IgD-negative memory B cell (primary cell): ENCODE measurements around the gene MYO10. TPM values are rescaled to one million over a fixed set of nuclear protein-coding genes. Genes with fewer than 3 reads are reported as not detected.

Experiments
- H3K27ac Mint-ChIP-seq, 3 donors: one replicate each; pipeline ENCODE4 v1.8.0; 2020 to 2022; ENCODE audit warnings: mild to moderate bottlenecking in 3 of 3, mixed read lengths in 3 of 3, moderate library complexity in 1 of 3
- H3K27me3 Mint-ChIP-seq: one replicate; pipeline ENCODE4 v1.8.0; 2021; ENCODE audit warnings: mixed read lengths
- H3K36me3 Mint-ChIP-seq: one replicate; pipeline ENCODE4 v1.8.0; 2020; ENCODE audit warnings: mild to moderate bottlenecking, mixed read lengths
- H3K4me1 Mint-ChIP-seq, 3 donors: one replicate each; pipeline ENCODE4 v1.8.0; 2020 to 2022; ENCODE audit warnings: mixed read lengths in 3 of 3, mild to moderate bottlenecking in 1 of 3
- H3K4me3 Mint-ChIP-seq, 4 donors: one replicate each; pipeline ENCODE4 v1.8.0; 2020 to 2022; ENCODE audit warnings: mild to moderate bottlenecking in 4 of 4, mixed read lengths in 4 of 4, moderate library complexity in 3 of 4
- H3K9me3 Mint-ChIP-seq, 3 donors: one replicate each; pipeline ENCODE4 v1.8.0; 2020 to 2021; ENCODE audit warnings: mixed read lengths in 3 of 3, mild to moderate bottlenecking in 1 of 3
- polyA plus RNA-seq: library from polyadenylated mRNA; unstranded; fragments of 300-500 nt; fragmentation: Illumina TruSeq; gene quantifications from one replicate; pipeline ENCODE4 v1.2.3, GENCODE V29; 2021

Gene MYO10
- polyA plus RNA-seq, 1 donor from 2014 or later: not detected

DNA sequence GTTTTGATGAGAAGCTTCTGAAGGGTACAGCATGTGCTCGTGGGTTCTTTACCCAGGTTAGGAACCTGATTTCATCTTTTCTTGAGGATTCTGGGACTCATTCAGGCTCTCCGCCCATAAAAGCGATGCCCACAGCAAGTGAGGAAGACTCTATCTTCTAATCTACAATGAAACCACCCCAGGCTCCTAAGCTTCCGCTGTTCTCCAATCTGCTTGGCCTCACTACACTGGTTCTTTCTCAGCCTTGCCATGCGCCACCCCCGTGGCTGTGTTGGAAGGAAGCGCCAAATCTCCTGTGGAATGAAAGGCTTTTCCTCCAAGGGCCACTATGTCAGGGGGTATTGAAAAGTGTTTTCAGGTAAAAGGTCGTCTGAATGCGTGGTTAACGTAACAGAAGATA is 135.6 kb downstream of the MYO10 start:
- no peaks in the 10 kb centered on the region for H3K9me3 Mint-ChIP-seq
- no peak overlapping the region for H3K27ac Mint-ChIP-seq
- H3K4me1 Mint-ChIP-seq: no peaks in the 10 kb centered on the region
- no peaks in the 10 kb centered on the region for H3K27me3 Mint-ChIP-seq
- no peak overlapping the region for H3K4me3 Mint-ChIP-seq
- no peaks in the 10 kb centered on the region for H3K36me3 Mint-ChIP-seq

DNA sequence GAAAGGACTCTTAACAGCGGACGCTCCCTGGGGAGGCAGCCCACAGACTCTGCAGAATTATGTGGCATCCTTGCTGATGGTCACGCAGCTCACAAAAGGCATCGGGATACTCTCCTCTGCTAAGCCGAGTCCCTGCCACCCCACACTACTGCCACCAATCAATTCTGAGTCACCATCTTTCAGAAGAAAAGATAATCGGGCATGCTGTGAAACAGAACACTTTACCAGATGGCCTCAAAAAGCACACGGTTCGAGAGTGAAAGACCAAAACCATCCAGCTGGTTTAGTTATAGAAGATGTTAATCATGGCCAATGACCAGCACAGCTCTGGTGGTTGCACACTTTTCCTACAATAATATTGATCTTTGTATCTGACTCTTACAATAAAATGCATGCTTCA is 136.3 kb downstream of the MYO10 start:
- Mint-ChIP-seq H3K4me1 (no peaks in the 10 kb centered on the region), H3K9me3 (no peaks in the 10 kb centered on the region), H3K4me3 (no peak overlapping the region), H3K27ac (no peak overlapping the region), H3K27me3 (no peaks in the 10 kb centered on the region), H3K36me3 (no peaks in the 10 kb centered on the region)

DNA sequence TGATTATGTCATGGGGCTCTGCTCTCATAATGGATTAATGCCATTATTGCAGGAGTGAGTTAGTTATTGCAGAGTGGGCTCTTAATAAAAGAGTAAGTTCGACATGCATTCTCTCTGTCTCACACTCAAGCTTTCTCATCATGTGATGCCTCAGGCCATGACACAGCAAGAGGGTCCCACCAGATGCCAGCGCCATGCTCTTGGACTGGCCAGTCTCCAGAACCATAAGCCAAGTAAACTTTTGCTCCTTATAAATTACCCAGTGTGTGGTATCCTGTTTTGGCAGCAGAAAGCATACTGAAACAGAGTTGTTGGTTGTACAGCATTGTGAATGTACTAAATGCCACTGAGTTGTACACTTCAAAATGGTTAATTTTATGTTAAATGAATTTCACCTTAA is 138.1 kb downstream of the MYO10 start:
- Mint-ChIP-seq H3K4me3 (no peak overlapping the region), H3K9me3 (no peaks in the 10 kb centered on the region), H3K27me3 (no peaks in the 10 kb centered on the region), H3K4me1 (no peaks in the 10 kb centered on the region), H3K27ac (no peak overlapping the region), H3K36me3 (no peaks in the 10 kb centered on the region)

DNA sequence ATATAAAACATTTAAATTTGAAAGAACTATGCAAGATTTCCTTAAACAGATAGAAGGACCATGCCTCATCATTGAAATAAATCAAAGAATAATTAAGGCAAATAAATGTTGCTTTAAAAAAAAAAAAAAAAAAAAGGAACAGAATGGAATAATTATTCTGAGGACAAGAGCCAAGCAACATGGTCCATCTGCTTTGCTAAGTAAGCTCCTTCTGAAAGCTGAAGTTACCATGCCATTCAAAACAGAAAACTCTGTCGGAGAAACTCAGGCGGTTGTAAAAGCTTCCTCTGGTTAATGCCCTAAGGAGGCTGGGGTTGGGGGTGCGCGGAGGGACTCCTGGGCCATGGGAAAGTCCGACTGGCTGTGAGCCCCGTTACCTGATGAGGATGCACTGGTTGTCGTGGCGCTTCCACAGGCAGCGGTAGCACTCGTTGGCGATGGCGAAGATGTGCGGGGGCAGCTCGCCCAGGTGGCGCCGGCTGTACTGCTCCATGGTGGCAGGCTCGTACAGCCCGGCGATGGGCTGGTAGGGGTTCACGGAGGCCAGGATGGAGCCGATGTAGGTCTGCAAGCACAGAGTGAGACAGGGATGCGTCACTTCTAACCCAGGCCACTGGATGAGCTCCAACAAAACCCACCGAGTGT is 141.7 kb downstream of the MYO10 start:
- peaks cover 1 to 5% (median 1%) of the 10 kb centered on the region in 3 donors for H3K4me1 Mint-ChIP-seq
- no peak overlapping the region for H3K4me3 Mint-ChIP-seq
- no peaks in the 10 kb centered on the region for H3K9me3 Mint-ChIP-seq
- H3K36me3 Mint-ChIP-seq: no peaks in the 10 kb centered on the region
- no peak overlapping the region for H3K27ac Mint-ChIP-seq
- peaks cover 1% of the 10 kb centered on the region for H3K27me3 Mint-ChIP-seq

DNA sequence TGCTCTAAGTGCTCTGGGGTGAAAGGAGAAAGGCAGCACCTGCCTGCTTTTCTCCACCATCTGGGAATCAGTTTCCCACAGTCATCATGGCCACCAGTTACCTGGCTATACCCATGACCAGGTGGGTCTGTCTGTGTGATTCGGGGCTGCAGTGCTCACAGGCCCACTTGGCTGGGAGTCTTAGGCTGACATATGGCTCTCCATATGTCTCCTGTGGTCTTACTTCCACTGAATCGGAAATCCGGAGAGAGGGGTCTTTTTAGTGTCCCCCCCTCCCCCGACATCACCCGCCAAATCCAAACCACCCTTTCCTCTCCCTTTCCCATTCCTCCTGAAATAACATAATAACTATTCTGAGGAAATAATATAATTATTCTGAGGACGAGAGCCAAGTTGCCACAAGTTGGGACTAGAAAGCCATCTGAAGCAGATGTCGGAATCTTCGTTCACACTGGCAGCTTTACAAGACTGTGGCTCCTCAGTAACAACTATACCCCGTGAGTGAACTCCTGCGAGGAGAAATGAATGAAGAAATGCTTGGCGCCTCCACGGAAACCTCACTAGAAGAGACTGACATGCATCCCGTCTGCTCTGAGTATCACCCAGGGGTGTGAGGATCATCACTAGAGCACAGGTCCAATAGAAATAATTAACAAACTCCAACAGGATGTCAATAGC is 143.4 kb downstream of the MYO10 start:
- Mint-ChIP-seq H3K4me3 (no peak overlapping the region), H3K27me3 (peaks cover 1% of the 10 kb centered on the region), H3K27ac (no peak overlapping the region), H3K4me1 (peaks cover 1 to 5% (median 1%) of the 10 kb centered on the region in 3 donors), H3K9me3 (no peaks in the 10 kb centered on the region), H3K36me3 (no peaks in the 10 kb centered on the region)

DNA sequence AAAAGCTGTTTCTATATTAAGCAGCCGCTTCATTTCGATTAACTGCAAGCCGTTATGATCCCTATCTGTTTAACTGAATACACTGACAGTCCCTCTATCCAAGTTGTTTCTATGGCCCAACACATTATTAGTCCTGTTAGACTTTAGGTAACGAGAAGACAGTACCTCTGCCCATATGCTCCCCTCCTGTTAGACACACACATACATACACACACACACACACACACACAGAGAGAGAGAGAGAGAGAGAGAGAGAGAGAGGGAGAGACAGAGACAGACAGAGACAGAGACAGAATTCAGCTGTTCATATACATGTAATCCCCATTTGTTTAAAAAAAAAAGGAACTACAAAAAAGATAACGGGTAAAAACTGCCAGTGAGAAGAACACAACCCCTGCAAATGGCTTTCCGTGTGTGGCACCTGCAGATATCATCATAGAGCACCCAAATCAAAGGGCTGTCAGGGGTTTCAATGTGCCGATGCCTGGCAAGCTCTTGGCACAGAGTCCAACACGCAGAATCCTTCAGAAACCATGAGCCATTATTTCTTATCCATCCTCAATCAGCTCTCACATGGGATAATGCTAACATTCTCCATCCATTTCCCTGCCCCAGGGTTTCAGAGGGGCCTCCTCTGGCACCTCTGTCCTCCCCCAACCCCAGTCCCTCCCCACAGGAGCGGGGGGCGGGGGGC is 144.0 kb downstream of the MYO10 start:
- H3K4me3 Mint-ChIP-seq: no peak overlapping the region
- no peaks in the 10 kb centered on the region for H3K9me3 Mint-ChIP-seq
- H3K27me3 Mint-ChIP-seq: peaks cover 1% of the 10 kb centered on the region

DNA sequence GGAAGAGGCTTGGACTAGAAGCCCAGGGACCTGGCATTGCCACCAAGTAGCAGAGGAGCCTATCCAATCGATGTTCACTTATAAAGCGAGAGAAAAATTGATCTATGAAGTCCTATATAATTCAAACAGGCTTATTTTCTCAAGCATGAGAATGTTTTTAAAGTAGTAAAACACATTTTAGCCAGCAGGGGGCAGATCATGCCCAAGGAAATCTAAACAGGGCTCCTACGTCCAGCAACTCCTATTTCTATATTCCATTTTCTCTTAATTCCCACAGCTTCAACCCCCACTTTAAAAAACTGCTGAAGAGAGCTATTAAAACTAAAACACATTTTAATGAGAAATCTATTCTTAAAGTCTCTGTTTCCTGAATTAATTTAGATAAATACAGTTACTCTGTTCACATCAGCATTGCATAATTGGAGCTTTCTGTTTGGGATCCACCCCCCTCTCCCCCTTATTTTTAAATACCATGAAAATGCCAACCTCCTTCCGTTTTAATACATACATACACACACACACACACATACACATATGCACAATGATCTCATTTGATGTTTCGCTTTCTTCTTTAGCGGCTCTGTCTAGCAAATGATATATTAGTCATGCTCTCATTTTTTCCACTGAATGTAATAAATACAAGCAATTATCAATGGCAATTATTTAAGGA is 144.9 kb downstream of the MYO10 start:
- Mint-ChIP-seq H3K9me3 (no peaks in the 10 kb centered on the region), H3K4me1 (peaks cover 1 to 5% (median 1%) of the 10 kb centered on the region in 3 donors), H3K27me3 (peaks cover 1% of the 10 kb centered on the region), H3K27ac (no peak overlapping the region), H3K4me3 (peak overlapping the region in 2 of 4 donors; percentile 3 to 27), H3K36me3 (no peaks in the 10 kb centered on the region)

More for the DNA sequence above, 144.0 kb downstream of the MYO10 start:
- Mint-ChIP-seq H3K27ac (no peak overlapping the region), H3K4me1 (peaks cover 1 to 5% (median 1%) of the 10 kb centered on the region in 3 donors), H3K36me3 (no peaks in the 10 kb centered on the region)

DNA sequence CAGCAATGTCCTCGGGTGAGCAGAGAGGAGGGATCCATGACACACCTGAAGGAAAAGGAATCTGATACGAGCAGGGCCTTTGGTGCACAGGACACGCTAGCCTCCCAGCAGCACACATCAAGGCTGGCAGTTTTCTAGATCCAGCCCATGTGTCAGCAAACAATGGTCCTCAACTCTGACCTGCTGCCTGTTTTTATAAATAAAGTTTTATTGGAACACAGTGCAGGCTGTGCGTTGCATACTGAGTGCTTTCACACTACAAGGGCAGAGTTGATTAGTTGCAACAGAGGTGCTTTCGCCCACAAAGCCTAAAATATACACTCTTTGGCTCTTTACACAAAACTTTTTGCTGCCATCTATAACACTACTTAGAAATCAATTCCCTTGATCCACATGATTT is 147.1 kb downstream of the MYO10 start:
- Mint-ChIP-seq H3K4me1 (peaks cover 5 to 11% (median 9%) of the 10 kb centered on the region in 3 donors), H3K27ac (no peak overlapping the region), H3K4me3 (no peak overlapping the region), H3K27me3 (peaks cover 16% of the 10 kb centered on the region), H3K36me3 (no peaks in the 10 kb centered on the region), H3K9me3 (no peaks in the 10 kb centered on the region)

DNA sequence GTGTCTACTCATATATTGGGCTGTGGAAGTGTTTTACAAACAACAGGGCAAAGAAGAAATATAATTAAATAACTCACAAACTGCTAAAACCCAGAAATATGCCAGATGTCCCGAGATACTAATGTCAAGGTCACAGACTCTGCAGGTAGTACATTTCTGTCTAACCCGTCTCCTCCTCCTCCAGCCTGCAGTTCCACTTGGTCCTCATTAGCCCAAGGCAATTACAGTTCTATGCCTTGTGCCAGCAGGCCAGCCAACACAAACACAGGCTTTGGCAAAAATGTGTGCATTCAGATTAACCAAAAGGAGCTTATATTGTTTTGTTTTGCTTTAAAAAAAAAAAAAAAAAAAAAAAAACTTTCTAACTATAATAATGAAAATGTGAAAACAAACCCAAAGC is 148.8 kb downstream of the MYO10 start:
- Mint-ChIP-seq H3K36me3 (no peaks in the 10 kb centered on the region), H3K27ac (no peak overlapping the region), H3K9me3 (no peaks in the 10 kb centered on the region), H3K27me3 (peaks cover 27% of the 10 kb centered on the region), H3K4me1 (peaks cover 5 to 14% (median 10%) of the 10 kb centered on the region in 3 donors), H3K4me3 (no peak overlapping the region)

DNA sequence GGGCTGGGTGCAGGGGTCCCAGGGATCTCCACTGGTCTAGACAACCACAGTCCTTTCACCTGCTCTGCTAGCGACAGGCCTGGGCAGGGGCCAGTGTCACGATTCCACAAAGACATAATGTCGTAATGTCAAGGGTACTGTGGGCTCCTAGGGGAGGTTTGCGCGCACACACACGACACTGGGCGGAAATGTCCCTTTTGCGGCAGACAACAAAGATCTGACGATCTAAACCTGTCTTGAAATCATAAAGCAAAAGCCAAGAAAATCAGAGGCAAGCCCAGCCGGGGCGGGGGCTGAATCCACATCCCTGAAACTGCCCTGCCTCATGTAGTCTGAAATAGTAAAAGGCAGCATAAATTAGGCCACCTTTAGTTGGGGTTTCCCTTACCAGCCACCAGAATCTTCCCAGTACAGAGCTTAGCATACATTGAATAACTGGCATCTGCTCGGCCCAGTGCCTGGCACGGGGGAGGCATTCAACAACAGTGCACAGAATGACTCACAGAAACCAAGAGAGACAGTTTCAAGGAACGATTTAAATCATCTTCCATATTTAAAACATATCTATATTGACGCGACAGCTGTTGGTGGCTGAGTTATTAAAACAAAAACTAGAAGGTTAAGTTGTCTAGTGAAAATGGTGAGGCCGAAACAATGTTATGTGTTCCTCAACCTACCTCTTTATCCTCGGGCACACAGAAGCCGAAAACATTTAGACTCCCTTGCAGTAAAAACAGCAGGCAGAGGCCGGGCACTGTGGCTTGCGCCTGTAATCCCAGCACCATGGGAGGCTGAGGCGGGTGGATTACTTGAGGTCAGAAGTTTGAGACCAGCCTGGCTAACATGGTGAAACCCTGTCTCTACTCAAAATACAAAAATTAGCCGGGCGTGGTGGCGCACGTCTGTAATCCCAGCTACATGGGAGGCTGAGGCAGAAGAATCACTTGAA is 151.0 kb downstream of the MYO10 start:
- H3K4me3 Mint-ChIP-seq: peak overlapping the region in 2 of 4 donors; percentile 6 to 77
- H3K27ac Mint-ChIP-seq: no peak overlapping the region
- H3K9me3 Mint-ChIP-seq: no peaks in the 10 kb centered on the region

DNA sequence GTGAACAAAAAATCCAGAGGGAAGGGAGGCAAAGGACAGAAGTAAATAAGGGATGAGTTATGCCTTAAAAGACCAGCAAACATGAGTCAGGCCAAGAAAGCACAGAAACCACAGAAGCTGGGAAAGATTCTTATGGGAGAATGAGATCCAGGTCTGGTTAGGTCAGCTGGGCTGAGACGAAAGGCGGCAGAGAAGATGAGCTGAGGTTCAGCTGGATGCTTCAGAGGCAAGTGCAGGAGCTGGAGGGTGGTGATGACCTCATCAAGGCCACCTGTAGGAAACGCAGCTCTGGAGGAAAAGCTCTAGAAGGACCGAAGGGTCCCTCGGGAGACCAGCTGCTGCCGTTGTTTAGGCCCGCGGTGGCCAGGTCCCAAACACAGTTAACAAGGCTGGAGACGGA is 152.0 kb downstream of the MYO10 start:
- H3K27ac Mint-ChIP-seq: no peak overlapping the region
- H3K9me3 Mint-ChIP-seq: no peaks in the 10 kb centered on the region
- H3K27me3 Mint-ChIP-seq: peaks cover 32% of the 10 kb centered on the region
- peak overlapping the region in 1 of 4 donors; percentile 50 for H3K4me3 Mint-ChIP-seq
- peaks cover 0 to 12% (median 9%) of the 10 kb centered on the region in 3 donors for H3K4me1 Mint-ChIP-seq
- no peaks in the 10 kb centered on the region for H3K36me3 Mint-ChIP-seq

More for the DNA sequence above, 151.0 kb downstream of the MYO10 start:
- H3K27me3 Mint-ChIP-seq: peaks cover 32% of the 10 kb centered on the region
- no peaks in the 10 kb centered on the region for H3K36me3 Mint-ChIP-seq
- H3K4me1 Mint-ChIP-seq: peaks cover 0 to 12% (median 9%) of the 10 kb centered on the region in 3 donors

DNA sequence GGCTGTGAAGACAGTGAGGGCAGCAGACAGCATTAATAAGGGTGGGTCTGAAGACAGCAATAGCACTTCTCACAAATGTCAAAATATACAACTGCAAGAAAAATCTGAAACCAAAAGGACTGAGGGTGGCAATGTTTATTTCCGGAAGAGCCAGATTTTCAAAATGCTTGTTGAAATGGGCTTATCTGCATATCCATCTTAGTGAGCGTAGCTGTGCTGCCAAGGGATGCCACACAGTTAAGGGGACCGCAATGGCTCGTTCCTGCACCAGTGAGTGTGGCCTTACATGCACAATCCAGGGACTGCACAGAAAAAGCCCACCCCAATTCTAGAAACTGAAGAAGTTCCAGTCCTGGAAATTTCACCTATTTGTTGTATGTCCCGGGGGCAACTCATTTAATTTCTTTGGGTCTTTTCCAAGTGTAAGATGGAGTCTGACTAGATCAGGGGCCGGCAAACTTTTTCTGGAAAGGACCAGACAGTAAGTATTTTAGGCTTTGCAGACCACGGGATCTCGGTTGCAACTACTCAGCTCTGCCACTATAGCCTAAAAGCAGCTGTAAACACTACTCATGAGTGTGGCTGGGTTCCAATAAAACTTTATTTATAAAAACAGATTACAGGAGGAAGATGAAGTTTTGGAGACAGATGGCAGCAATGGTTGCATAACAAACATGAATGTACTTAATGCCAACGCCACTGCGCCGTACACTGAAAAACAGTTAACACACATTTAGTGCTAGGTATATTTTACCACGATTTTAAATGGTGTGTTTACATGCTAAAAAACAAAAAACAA is 154.1 kb downstream of the MYO10 start:
- Mint-ChIP-seq H3K27me3 (peaks cover 32% of the 10 kb centered on the region), H3K27ac (no peak overlapping the region), H3K4me1 (peaks cover 0 to 12% (median 9%) of the 10 kb centered on the region in 3 donors), H3K36me3 (no peaks in the 10 kb centered on the region), H3K9me3 (no peaks in the 10 kb centered on the region), H3K4me3 (no peak overlapping the region)

DNA sequence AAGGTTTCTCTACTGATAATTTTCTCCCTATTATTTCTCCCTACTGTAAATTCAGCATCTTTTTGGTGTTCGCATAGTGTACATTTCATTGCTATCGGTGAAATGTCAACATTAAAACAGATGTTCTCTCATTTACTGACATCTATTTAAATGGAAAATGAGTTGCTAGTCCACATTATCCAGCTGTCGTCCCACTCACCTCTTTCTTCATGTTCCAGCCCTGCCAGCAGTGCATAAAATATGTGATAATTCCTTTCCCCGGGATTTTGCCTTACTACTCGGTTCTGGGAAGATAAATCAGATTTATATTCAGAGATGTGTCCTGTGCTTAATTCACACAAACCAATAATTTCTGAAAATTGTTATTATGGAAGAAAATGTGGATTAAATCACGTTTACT is 155.8 kb downstream of the MYO10 start:
- no peak overlapping the region for H3K4me3 Mint-ChIP-seq
- H3K36me3 Mint-ChIP-seq: no peaks in the 10 kb centered on the region
- H3K4me1 Mint-ChIP-seq: peaks cover 0 to 12% (median 9%) of the 10 kb centered on the region in 3 donors
- H3K27ac Mint-ChIP-seq: no peak overlapping the region
- peaks cover 30% of the 10 kb centered on the region for H3K27me3 Mint-ChIP-seq
- no peaks in the 10 kb centered on the region for H3K9me3 Mint-ChIP-seq
